Tibial nerve (tissue), 4 donors: ENCODE measurements around the gene AKAP11. TPM values are rescaled to one million over a fixed set of nuclear protein-coding genes. Genes with fewer than 3 reads are reported as not detected.

Experiments
- DNase-seq, 2 donors: peaks; one replicate each; pipeline ENCODE4 v3.0.0-alpha.2; 2019; ENCODE audit warnings: low spot score in 2 of 2
- H3K27ac ChIP-seq, 4 donors: fragments of 200-600 bp; sonication (generic) in 3 of 4; one replicate each; pipeline ENCODE4 v1.5.1; 2017 to 2019; ENCODE audit warnings: mild to moderate bottlenecking in 1 of 4
- H3K27me3 ChIP-seq, 2 donors: fragments of 200-600 bp; sonication (generic) in 1 of 2; one replicate each; pipeline versions ENCODE4 v1.5.1 to v1.6.0; 2017 to 2019
- H3K36me3 ChIP-seq, 3 donors: fragments of 200-600 bp; sonication (generic); one replicate each; pipeline ENCODE4 v1.5.1; 2018 to 2019
- H3K4me1 ChIP-seq, 4 donors: fragments of 200-600 bp; sonication (generic) in 3 of 4; one replicate each; pipeline ENCODE4 v1.5.1; 2017 to 2019
- H3K4me3 ChIP-seq, 4 donors: fragments of 200-600 bp; sonication (generic) in 3 of 4; one replicate each; pipeline ENCODE4 v1.5.1; 2017 to 2019; ENCODE audit warnings: mild to moderate bottlenecking in 1 of 4, moderate library complexity in 1 of 4
- H3K9me3 ChIP-seq, 4 donors: fragments of 200-600 bp; sonication (generic) in 3 of 4; one replicate each; pipeline ENCODE4 v1.5.1; 2017 to 2019
- CTCF ChIP-seq, 5 experiments: fragments of 200-600 bp in 3 of 5; fragments of 450-650 bp in 2 of 5; sonication (generic) in 3 of 5; IDR thresholded peaks; one replicate each; pipeline ENCODE4 v1.5.1; 2016 to 2019; ENCODE audit warnings: antibody characterized with exemption in 5 of 5, mild to moderate bottlenecking in 3 of 5, moderate library complexity in 2 of 5
- EP300 ChIP-seq, 2 donors: sonication (generic); formaldehyde crosslinking; IDR thresholded peaks; one replicate each; pipeline ENCODE4 v1.6.1; 2017; ENCODE audit warnings: antibody characterized with exemption in 2 of 2, mild to moderate bottlenecking in 1 of 2
- POLR2A ChIP-seq, 2 donors: fragments of 450-650 bp; IDR thresholded peaks; one replicate each; pipeline ENCODE4 v1.6.1; 2017; ENCODE audit warnings: antibody characterized with exemption in 2 of 2, mild to moderate bottlenecking in 2 of 2, moderate library complexity in 2 of 2
- WGBS, 2 donors: methylation state at CpG; one replicate each; pipeline ENCODE4 v1.1.5; 2018; 5-methylcytosine and 5-hydroxymethylcytosine counted together
- total RNA-seq, 4 donors: library from RNA; depleted of rRNA; stranded (reverse); fragments of >200 nt; gene quantifications; one replicate each; pipeline ENCODE4 v1.1.0, GENCODE V29; 2016

Gene AKAP11
- total RNA-seq, 4 donors from 2014 or later = 38.4 to 53.8 (median 46.0) TPM

- H3K27me3 ChIP-seq = no peaks in the 10 kb centered on the region
- no peak overlapping the region for H3K4me3 ChIP-seq
- H3K27ac ChIP-seq = no peak overlapping the region
- no peaks in the 10 kb centered on the region for H3K4me1 ChIP-seq
- no peak for DNase-seq
- H3K9me3 ChIP-seq = no peaks in the 10 kb centered on the region
- H3K36me3 ChIP-seq = no peaks in the 10 kb centered on the region
- WGBS, 2 donors = 73 to 75% methylated on average over 3 of the region's 3 CpGs
- TF ChIP-seq EP300 (IDR thresholded peaks at IDR 0.05) (no peak), POLR2A (IDR thresholded peaks at IDR 0.05) (no peak), CTCF (IDR thresholded peaks at IDR 0.05) (no peak)
Observed at GRCh38 chr13:42363941-42364612, 92.1 kb downstream of the AKAP11 start.

- 15 to 26% methylated on average over 2 of the region's 2 CpGs for WGBS, 2 donors
- no peak overlapping the region for H3K27ac ChIP-seq
- no peaks in the 10 kb centered on the region for H3K4me1 ChIP-seq
- H3K27me3 ChIP-seq = no peaks in the 10 kb centered on the region
- H3K9me3 ChIP-seq = no peaks in the 10 kb centered on the region
- no peak for DNase-seq
- no peaks in the 10 kb centered on the region for H3K36me3 ChIP-seq
- TF ChIP-seq POLR2A (IDR thresholded peaks at IDR 0.05) (no peak), CTCF (IDR thresholded peaks at IDR 0.05) (no peak), EP300 (IDR thresholded peaks at IDR 0.05) (no peak)
- H3K4me3 ChIP-seq = no peak overlapping the region
Observed at GRCh38 chr13:42364613-42365000, 92.7 kb downstream of the AKAP11 start.

- H3K27ac ChIP-seq = no peak overlapping the region
- WGBS, 2 donors = 45 to 68% methylated on average over 2 of the region's 2 CpGs
- TF ChIP-seq POLR2A (IDR thresholded peaks at IDR 0.05) = no peak
- TF ChIP-seq EP300 (IDR thresholded peaks at IDR 0.05) = no peak
- no peak for TF ChIP-seq CTCF (IDR thresholded peaks at IDR 0.05)
- no peak overlapping the region for H3K4me3 ChIP-seq
- no peaks in the 10 kb centered on the region for H3K36me3 ChIP-seq
- no peaks in the 10 kb centered on the region for H3K4me1 ChIP-seq
- DNase-seq = no peak
- H3K9me3 ChIP-seq = no peaks in the 10 kb centered on the region
- H3K27me3 ChIP-seq = no peaks in the 10 kb centered on the region
Observed at GRCh38 chr13:42367831-42368230, 95.9 kb downstream of the AKAP11 start.

GRCh38 chr13:42369071-42369797 is 97.3 kb downstream of the AKAP11 start:
- TF ChIP-seq POLR2A (IDR thresholded peaks at IDR 0.05) = no peak
- no peak for TF ChIP-seq CTCF (IDR thresholded peaks at IDR 0.05)
- no peak for TF ChIP-seq EP300 (IDR thresholded peaks at IDR 0.05)
- H3K4me1 ChIP-seq = no peaks in the 10 kb centered on the region
- 87 to 91% methylated on average over 8 of the region's 8 CpGs for WGBS, 2 donors
- H3K4me3 ChIP-seq = no peak overlapping the region
- no peak for DNase-seq
- no peaks in the 10 kb centered on the region for H3K36me3 ChIP-seq
- H3K9me3 ChIP-seq = no peaks in the 10 kb centered on the region
- H3K27ac ChIP-seq = no peak overlapping the region
- H3K27me3 ChIP-seq = no peaks in the 10 kb centered on the region

- Histone ChIP-seq H3K27ac (no peak overlapping the region), H3K36me3 (no peaks in the 10 kb centered on the region), H3K9me3 (no peaks in the 10 kb centered on the region), H3K4me3 (no peak overlapping the region), H3K27me3 (no peaks in the 10 kb centered on the region), H3K4me1 (no peaks in the 10 kb centered on the region)
- DNase-seq = no peak
- 63 to 65% methylated on average over 6 of the region's 6 CpGs for WGBS, 2 donors
- no peak for TF ChIP-seq POLR2A (IDR thresholded peaks at IDR 0.05)
- TF ChIP-seq CTCF (IDR thresholded peaks at IDR 0.05) = no peak
- TF ChIP-seq EP300 (IDR thresholded peaks at IDR 0.05) = no peak
Observed at GRCh38 chr13:42370229-42370628, 98.3 kb downstream of the AKAP11 start.
